Stimulated activated naive CD8-positive, alpha-beta T cell treated with anti-CD3 and anti-CD28 coated beads, Interleukin-15, amount 100 ng/mL, for 72 hours (primary cell): Measurements from ENCODE around the gene CPNE8.
A peak's percentile ranks its signal among the peaks of the same experiment; 100 is the strongest.

Experiments
- ATAC-seq: fragments of 150-1000 bp; cut with Tn5 transposase; 2 replicates; pipeline ENCODE4 v1.10.0; 2021; ENCODE audit warnings: mild to moderate bottlenecking, moderate library complexity
- DNase-seq, 2 donors: peaks; one replicate each; pipeline ENCODE4 v3.0.0; 2021 to 2022
- H3K27ac Mint-ChIP-seq, 2 donors: one replicate each; pipeline ENCODE4 v1.8.0; 2022; ENCODE audit warnings: mild to moderate bottlenecking in 2 of 2, mixed read lengths in 2 of 2, moderate library complexity in 2 of 2
- H3K27me3 Mint-ChIP-seq: one replicate; pipeline ENCODE4 v1.8.0; 2022; ENCODE audit warnings: mixed read lengths
- H3K4me1 Mint-ChIP-seq: one replicate; pipeline ENCODE4 v1.8.0; 2022; ENCODE audit warnings: mild to moderate bottlenecking, mixed read lengths
- H3K4me3 Mint-ChIP-seq, 2 donors: one replicate each; pipeline ENCODE4 v1.8.0; 2022; ENCODE audit warnings: mild to moderate bottlenecking in 2 of 2, mixed read lengths in 2 of 2, moderate library complexity in 1 of 2
- H3K9me3 Mint-ChIP-seq, 2 donors: one replicate each; pipeline ENCODE4 v1.8.0; 2022; ENCODE audit warnings: mixed read lengths in 2 of 2

CPNE8 gene

DNA sequence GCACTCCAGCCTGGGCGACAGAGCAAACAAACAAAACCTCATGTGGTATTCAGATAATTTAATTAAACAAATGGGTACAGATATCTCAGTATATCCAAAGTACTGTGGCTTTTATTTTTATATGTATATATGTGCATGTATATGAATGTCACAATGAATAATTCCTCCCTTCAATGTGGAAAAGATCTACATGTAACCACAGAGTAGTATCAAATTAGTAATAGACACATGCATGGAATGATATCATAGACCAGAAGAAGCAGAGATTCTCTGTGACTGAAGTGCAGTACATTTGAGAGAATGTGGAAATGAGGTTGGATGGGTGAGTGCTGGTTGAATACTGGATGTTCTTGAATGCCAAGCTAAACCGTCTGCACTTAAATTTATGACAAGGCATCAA, 222.9 kb downstream of the CPNE8 start:
- Mint-ChIP-seq H3K9me3 (no peaks in the 10 kb centered on the region), H3K4me1 (no peaks in the 10 kb centered on the region), H3K4me3 (no peak overlapping the region), H3K27me3 (no peaks in the 10 kb centered on the region), H3K27ac (no peak overlapping the region)
- no peak for ATAC-seq
- no peak for DNase-seq

DNA sequence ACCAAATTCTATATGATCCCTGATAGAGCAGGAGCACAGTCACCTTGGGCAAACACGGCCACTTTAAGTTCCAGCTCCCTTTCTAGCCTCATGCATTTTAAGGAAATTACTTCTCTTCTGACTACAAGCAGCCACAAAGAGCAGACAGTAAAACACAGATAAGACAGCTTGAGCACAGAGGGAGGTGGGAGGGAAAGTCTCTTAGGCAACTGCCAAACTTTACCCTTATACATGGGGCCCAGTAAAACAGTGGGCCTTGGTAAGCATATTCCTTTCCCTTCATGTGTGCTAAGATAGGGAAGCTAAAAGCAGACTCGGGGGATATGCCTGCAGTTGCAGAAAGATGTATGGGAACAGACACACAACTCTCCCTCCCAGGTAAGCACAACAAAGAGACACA, 235.9 kb downstream of the CPNE8 start:
- DNase-seq: no peak
- Mint-ChIP-seq H3K9me3 (peaks cover 0 to 7% of the 10 kb centered on the region in 2 donors), H3K4me3 (no peak overlapping the region), H3K27me3 (no peaks in the 10 kb centered on the region), H3K27ac (no peak overlapping the region), H3K4me1 (no peaks in the 10 kb centered on the region)
- ATAC-seq: no peak

GRCh38 chr12:38669081-38669480, 236.3 kb downstream of the CPNE8 start:
- Mint-ChIP-seq H3K4me1 (no peaks in the 10 kb centered on the region), H3K27ac (no peak overlapping the region), H3K27me3 (no peaks in the 10 kb centered on the region), H3K9me3 (peaks cover 0 to 7% of the 10 kb centered on the region in 2 donors), H3K4me3 (no peak overlapping the region)
- DNase-seq (no peak), ATAC-seq (no peak)

DNA sequence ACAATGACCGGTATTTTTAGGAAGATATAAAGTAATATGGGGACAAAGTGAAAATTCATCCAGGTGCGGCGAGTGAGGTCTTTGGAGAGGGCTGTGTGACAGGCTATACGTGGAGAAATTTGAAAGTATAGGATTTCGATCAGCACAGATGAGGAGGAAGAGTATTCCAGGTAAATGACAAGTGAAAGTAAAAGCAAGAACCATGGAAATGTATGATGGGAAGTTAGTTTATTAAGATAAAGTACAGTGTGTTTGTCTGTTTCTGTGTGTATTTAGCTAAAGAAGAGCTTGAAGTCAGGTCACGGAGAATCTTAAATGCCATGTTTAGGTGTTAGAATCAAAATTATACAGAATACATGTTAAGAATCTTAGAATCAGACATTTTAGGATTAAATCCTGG, 239.0 kb downstream of the CPNE8 start:
- Mint-ChIP-seq H3K4me3 (no peak overlapping the region), H3K9me3 (peaks cover 14 to 19% of the 10 kb centered on the region in 2 donors), H3K27ac (peak overlapping the region in 1 of 2 donors; percentile 15), H3K4me1 (no peaks in the 10 kb centered on the region), H3K27me3 (no peaks in the 10 kb centered on the region)
- DNase-seq: no peak
- no peak for ATAC-seq

DNA sequence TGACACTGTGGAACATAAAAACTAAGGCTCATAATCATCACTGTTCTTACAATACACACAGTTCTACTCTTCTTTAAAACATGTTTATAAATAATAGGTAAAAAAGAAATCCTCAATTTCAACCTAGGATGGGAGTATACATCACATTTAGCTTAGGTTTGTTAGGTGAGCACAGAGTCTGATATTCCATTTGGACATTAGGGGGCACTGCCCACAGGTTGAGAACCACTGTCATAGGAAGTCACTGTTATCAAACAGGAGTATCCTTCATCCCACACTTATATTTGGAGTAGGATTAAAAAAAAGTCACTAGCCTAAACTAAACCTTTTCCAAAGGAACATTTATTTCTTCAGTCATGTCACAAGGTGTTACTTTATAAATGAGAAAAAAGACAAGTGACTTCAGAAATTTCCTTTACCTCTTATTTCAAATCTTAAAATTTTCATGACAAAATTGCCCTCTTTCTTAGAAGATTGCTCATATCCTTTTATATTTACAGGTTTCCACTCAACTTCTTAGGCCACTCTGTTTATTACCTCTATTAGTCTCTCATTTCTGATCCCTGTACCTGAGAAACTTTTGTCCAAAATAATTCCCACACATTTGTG, 240.6 kb downstream of the CPNE8 start:
- peaks cover 15 to 23% of the 10 kb centered on the region in 2 donors for H3K9me3 Mint-ChIP-seq
- DNase-seq (no peak), ATAC-seq (no peak)
- H3K27ac Mint-ChIP-seq: no peak overlapping the region
- no peaks in the 10 kb centered on the region for H3K4me1 Mint-ChIP-seq
- H3K27me3 Mint-ChIP-seq: no peaks in the 10 kb centered on the region
- H3K4me3 Mint-ChIP-seq: no peak overlapping the region

DNA sequence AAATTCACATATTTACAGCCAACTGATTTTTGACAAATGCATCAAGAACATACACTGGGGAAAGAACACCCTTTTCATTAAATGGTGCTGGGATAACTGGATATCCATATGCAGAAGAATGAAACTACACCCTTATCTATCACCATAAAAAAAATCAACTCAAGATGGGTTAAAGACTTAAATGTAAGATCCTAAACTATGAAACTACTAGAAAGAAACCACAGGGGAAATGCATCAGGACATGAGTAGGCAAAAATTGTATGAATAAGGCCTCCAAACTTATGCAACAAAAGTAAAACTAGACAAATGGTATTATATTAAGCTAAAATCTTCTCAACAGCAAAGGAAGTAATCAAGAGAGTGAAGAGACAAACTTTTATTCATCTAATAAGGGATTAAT, 242.6 kb downstream of the CPNE8 start:
- no peak overlapping the region for H3K27ac Mint-ChIP-seq
- H3K4me1 Mint-ChIP-seq: no peaks in the 10 kb centered on the region
- peaks cover 32 to 35% of the 10 kb centered on the region in 2 donors for H3K9me3 Mint-ChIP-seq
- no peaks in the 10 kb centered on the region for H3K27me3 Mint-ChIP-seq
- H3K4me3 Mint-ChIP-seq: no peak overlapping the region
- ATAC-seq (no peak), DNase-seq (no peak)

DNA sequence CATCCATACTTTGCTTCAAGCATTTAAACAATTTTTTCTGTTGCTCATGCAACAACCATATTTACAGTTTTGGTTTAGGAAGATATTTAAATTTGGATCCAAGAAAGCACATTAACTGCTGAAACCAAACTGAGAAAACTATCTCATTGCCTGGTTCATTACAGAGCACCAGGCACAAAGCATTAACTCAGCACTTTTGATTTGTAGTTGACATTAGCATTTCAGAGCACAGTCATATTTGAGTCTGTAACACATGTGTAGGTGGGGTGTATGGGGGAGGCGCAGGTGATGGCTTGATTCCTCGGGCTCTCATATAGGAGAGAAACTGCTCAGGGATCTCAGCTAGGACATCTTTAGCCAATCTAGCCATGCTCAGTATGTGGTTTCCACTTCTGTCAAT, 251.7 kb downstream of the CPNE8 start:
- no peaks in the 10 kb centered on the region for H3K4me1 Mint-ChIP-seq
- H3K4me3 Mint-ChIP-seq: no peak overlapping the region
- DNase-seq (no peak), ATAC-seq (no peak)
- peaks cover 0 to 19% of the 10 kb centered on the region in 2 donors for H3K9me3 Mint-ChIP-seq
- H3K27me3 Mint-ChIP-seq: no peaks in the 10 kb centered on the region
- no peak overlapping the region for H3K27ac Mint-ChIP-seq

GRCh38 chr12:38648813-38649212, 256.6 kb downstream of the CPNE8 start:
- Mint-ChIP-seq H3K4me3 (no peak overlapping the region), H3K4me1 (no peaks in the 10 kb centered on the region), H3K9me3 (peaks cover 4 to 8% of the 10 kb centered on the region in 2 donors), H3K27me3 (no peaks in the 10 kb centered on the region), H3K27ac (no peak overlapping the region)
- no peak for ATAC-seq
- no peak for DNase-seq

GRCh38 chr12:38646146-38646545, 259.2 kb downstream of the CPNE8 start:
- Mint-ChIP-seq H3K4me3 (no peak overlapping the region), H3K27me3 (no peaks in the 10 kb centered on the region), H3K27ac (no peak overlapping the region), H3K9me3 (peaks cover 4 to 7% of the 10 kb centered on the region in 2 donors), H3K4me1 (no peaks in the 10 kb centered on the region)
- DNase-seq: no peak
- ATAC-seq: no peak

GRCh38 chr12:38639625-38640024, 265.8 kb downstream of the CPNE8 start:
- Mint-ChIP-seq H3K27me3 (no peaks in the 10 kb centered on the region), H3K27ac (no peak overlapping the region), H3K4me1 (no peaks in the 10 kb centered on the region), H3K4me3 (no peak overlapping the region), H3K9me3 (peaks cover 5 to 7% of the 10 kb centered on the region in 2 donors)
- no peak for ATAC-seq
- no peak for DNase-seq

DNA sequence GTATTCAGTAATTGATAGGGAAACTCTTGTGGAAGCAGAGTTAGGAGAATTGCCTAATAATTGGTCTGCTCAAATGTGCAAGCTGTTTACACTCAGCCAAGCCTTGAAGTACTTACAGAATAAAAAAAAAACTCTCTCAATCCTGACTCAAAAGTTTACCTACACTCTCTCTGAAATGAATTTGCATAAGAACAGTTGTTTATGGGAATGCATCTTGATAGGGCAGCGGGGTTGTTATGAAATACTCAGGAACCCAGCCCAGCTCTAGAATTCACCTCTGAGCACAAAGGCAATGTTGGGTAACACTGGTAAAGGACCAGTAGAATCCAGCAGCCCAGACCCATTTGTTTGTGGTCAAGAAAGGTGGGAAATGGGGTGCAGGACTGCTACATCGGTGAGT, 267.0 kb downstream of the CPNE8 start:
- ATAC-seq: no peak
- peaks cover 5 to 7% of the 10 kb centered on the region in 2 donors for H3K9me3 Mint-ChIP-seq
- H3K4me3 Mint-ChIP-seq: no peak overlapping the region
- no peak for DNase-seq
- H3K27me3 Mint-ChIP-seq: no peaks in the 10 kb centered on the region
- no peak overlapping the region for H3K27ac Mint-ChIP-seq
- H3K4me1 Mint-ChIP-seq: no peaks in the 10 kb centered on the region

DNA sequence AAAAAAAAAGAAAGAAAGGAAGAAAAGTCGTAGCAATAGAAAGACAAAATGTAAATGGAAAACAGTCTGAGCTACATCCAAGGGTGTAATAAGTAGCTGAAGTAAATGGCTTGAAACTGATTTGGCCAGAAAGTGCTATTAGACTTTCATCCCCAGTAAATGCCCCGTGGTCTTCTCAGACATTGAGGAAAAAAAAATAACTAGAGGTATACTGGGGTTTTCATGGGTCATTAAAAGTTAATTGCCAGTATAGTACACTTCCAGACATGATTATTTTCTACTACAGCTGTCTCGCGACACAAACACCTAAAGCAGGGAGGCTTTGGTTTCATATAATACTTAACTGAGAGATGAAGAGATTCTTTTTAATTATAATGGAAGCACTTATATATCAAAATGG, 271.9 kb downstream of the CPNE8 start:
- Mint-ChIP-seq H3K4me1 (no peaks in the 10 kb centered on the region), H3K9me3 (peaks cover 5 to 7% of the 10 kb centered on the region in 2 donors), H3K4me3 (no peak overlapping the region), H3K27me3 (no peaks in the 10 kb centered on the region), H3K27ac (no peak overlapping the region)
- DNase-seq: no peak
- ATAC-seq: no peak

DNA sequence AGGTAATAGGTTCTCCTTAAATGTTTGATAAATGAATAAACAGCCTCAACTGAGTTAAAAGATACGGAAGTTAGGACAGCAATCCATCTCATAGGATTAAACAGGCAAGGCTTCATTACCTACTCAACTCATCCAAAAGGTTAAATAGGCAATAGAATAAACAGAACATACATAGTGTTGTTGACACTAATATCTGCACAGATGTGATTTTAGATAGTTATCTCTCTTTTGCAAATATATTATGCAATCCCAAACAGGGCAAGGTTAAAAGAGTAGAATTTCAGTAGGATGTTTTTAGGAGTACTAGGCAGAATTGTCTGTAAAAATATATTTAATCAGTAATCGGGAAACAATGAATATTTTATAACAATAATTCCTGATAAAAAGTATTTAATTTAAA, 276.3 kb downstream of the CPNE8 start:
- Mint-ChIP-seq H3K9me3 (peaks cover 8 to 10% of the 10 kb centered on the region in 2 donors), H3K4me3 (no peak overlapping the region), H3K27ac (no peak overlapping the region), H3K4me1 (no peaks in the 10 kb centered on the region), H3K27me3 (no peaks in the 10 kb centered on the region)
- DNase-seq (no peak), ATAC-seq (no peak)

DNA sequence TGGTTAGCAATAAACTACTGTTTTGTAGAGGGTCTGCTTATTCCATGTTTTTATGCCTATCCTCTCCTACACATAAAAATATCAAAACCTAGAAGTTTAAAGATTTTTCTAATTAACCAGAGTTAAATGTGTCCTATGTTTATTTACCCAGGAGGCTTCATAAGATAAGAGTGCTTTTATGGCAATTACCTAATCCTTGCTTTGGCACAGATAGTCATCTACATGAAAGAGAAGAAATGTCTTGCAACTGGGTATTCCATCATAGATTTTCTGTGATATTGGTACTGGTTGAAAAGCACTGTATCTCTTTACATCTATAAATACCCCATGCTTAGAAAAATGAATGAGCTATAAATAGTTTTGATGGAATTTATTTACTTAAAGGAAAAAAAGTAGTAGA, 277.1 kb downstream of the CPNE8 start:
- no peak overlapping the region for H3K4me3 Mint-ChIP-seq
- no peak overlapping the region for H3K27ac Mint-ChIP-seq
- H3K9me3 Mint-ChIP-seq: peaks cover 8 to 10% of the 10 kb centered on the region in 2 donors
- no peak for DNase-seq
- H3K4me1 Mint-ChIP-seq: no peaks in the 10 kb centered on the region
- no peak for ATAC-seq
- no peaks in the 10 kb centered on the region for H3K27me3 Mint-ChIP-seq

DNA sequence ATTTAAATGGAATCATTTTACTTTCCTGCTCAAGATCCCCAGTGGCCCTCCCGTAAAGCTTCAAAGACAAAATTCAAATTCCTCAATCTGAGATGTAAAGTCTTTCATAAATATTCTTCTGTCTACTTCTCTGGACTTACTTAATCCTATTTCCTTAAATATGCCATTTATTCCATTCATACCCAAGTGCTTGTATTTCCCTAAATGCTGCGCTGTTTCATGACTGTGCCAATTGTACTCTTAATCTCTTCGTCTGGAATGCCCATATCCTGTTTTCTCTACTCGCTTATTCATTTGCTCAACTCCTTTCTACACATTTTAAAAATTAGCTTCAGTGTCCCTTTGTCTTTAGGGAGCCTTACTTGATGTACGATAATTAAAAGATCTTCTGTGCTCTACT, 280.1 kb downstream of the CPNE8 start:
- Mint-ChIP-seq H3K9me3 (peaks cover 8 to 10% of the 10 kb centered on the region in 2 donors), H3K4me3 (no peak overlapping the region), H3K27me3 (no peaks in the 10 kb centered on the region), H3K27ac (no peak overlapping the region), H3K4me1 (no peaks in the 10 kb centered on the region)
- ATAC-seq (no peak), DNase-seq (no peak)

DNA sequence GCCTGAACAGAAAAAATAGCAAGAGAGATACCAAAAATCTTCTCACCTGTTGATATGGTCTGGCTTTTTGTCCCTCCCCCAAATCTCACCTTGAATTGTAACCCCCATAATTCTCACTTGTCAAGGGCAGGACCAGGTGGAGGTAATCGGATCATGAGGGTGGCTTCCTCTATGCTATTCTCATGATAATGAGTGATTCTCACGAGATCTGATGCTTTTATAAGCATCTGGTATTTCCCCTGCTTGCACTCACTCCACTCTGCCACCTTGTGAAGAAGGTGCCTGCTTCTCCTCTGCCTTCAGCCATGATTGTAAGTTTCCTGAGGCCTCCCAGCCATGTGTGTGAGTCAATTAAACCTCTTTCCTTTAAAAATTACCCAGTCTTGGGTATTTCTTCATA, 291.2 kb downstream of the CPNE8 start:
- no peak for ATAC-seq
- Mint-ChIP-seq H3K4me3 (no peak overlapping the region), H3K27me3 (no peaks in the 10 kb centered on the region), H3K9me3 (peaks cover 4 to 24% of the 10 kb centered on the region in 2 donors), H3K4me1 (no peaks in the 10 kb centered on the region), H3K27ac (no peak overlapping the region)
- no peak for DNase-seq

- no peak overlapping the region for H3K4me3 Mint-ChIP-seq
- H3K27ac Mint-ChIP-seq: no peak overlapping the region
- H3K27me3 Mint-ChIP-seq: no peaks in the 10 kb centered on the region
- H3K9me3 Mint-ChIP-seq: peaks cover 4 to 33% of the 10 kb centered on the region in 2 donors
- DNase-seq: no peak
- no peak for ATAC-seq
- H3K4me1 Mint-ChIP-seq: no peaks in the 10 kb centered on the region
Observed at GRCh38 chr12:38610808-38611350, 294.5 kb downstream of the CPNE8 start.
